GM12801 (cell line): ENCODE data around the gene USP31.

Experiments used
- TF ChIP-seq, protein P1 (sequence below): IDR thresholded peaks from one replicate; pipeline ENCODE4 v1.5.1; 2011; ENCODE audit warnings: control low read depth; ENCODE audit not compliant: insufficient read length; ENCODE audit errors: extremely low read depth

The USP31 gene

DNA sequence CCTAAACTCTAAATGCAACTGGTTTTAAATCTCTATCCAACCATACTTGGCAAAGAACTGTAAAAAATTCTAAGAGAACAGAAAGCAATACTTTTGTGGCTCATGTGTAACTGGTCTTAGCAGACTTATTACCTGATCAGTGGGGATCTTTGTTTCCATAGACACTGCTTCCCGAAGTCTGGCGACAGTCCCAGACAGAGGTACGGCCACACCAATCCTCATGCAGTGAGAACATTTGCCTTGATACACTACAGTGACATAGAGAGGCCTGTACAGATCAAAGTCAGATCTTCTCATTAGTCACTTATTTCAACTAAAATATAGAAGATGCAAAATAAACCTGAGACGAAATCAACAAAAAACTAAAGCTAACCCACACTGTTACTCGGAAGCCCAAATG, 43.9 kb downstream of the USP31 start:
- TF ChIP-seq, protein P1, sequence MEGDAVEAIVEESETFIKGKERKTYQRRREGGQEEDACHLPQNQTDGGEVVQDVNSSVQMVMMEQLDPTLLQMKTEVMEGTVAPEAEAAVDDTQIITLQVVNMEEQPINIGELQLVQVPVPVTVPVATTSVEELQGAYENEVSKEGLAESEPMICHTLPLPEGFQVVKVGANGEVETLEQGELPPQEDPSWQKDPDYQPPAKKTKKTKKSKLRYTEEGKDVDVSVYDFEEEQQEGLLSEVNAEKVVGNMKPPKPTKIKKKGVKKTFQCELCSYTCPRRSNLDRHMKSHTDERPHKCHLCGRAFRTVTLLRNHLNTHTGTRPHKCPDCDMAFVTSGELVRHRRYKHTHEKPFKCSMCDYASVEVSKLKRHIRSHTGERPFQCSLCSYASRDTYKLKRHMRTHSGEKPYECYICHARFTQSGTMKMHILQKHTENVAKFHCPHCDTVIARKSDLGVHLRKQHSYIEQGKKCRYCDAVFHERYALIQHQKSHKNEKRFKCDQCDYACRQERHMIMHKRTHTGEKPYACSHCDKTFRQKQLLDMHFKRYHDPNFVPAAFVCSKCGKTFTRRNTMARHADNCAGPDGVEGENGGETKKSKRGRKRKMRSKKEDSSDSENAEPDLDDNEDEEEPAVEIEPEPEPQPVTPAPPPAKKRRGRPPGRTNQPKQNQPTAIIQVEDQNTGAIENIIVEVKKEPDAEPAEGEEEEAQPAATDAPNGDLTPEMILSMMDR = no peak

- TF ChIP-seq, protein P1 = no peak
Observed at GRCh38 chr16:23104032-23104955, 45.0 kb downstream of the USP31 start.

DNA sequence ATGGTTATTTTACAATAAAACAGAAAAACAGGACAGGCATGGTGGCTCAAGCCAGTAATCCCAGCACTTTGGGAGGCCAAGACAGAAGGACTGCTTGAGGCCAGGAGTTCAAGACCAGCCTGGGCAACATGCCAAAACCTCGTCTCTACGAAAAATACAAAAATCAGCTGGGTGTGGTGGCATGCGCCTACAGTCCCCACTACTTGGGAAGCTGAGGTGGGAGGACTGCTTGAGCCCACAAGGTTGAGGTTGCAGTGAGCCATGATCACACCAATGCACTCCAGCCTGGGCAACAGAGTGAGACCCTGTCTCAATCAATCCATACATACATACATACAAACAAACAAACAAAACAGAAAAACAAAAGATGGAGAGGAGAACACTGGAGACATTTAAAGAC, 45.6 kb downstream of the USP31 start:
- TF ChIP-seq, protein P1 = no peak

DNA sequence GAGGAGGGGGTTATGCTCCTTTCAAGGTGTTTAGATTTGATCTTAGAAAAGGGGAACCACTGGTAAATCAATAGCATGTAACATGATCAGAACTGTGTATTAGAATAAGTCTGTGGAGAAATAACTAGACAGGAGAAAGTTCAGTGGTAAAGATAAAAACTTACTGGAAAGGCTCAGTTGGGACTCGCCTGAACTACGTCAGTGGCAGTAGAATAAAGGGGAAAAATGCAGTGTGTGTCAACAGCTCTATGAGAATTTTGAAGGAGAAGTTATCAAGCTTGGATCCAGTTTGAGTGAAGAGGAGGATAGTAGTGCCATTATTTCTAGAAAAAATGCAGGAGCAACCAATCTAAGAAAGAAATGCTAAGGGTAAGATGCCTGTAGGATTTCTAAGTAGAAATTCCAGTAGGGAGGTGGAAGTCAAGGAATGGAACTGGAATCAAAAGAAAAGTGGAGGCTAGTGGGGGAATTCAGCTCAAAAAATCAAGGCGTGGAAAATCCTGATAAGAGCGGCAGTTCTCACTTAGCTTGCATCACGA, 48.2 kb downstream of the USP31 start:
- TF ChIP-seq, protein P1 = no peak

DNA sequence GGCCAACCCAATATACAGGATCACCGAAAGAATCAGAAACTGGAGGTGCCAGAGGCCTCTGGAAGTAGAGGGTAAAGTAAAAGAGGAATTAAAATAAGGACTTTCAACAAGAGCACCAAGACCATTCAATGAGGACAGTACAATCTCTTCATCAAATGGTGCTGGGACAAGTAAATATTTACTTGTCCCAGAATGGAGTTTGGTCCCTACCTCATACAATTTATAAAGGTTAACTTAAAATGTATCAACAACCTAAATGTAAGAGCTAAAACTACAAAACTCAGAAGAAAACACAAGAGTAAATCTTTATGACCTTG, 56.5 kb downstream of the USP31 start:
- TF ChIP-seq, protein P1 = no peak

- TF ChIP-seq, protein P1 = no peak
Observed at GRCh38 chr16:23092072-23092800, 57.0 kb downstream of the USP31 start.

DNA sequence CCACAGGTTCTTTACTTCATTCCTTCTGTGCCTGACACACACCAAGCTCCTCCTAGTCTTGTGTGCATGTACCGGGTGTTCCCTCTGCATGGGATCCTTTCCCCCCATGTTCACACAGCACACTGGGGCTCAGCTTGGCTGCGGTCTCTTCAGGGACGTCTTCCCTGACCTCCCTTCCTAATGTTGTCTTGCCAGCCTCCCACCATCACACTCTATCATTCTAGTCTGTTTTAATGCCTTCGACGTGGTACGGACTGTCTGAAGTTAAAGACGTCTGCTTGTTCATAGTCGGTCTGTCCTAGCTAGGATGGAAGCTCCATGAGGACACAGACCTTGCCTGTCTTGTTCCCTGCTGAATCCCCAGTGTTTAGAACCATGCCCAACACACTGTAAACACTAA, 60.1 kb downstream of the USP31 start:
- TF ChIP-seq, protein P1 = no peak
